Erythroblast (primary cell): ENCODE data around the gene BCL2L12.
"Not testable (repeated sequence)": the region's sequence is repeated elsewhere in the genome, so short reads cannot be mapped to it uniquely, and the experiment has no call there.

ENCODE experiments used
- GATA1 ChIP-seq: IDR thresholded peaks from 2 replicates; pipeline ENCODE4 v1.6.1; 2011; ENCODE audit warnings: low read depth, mild to moderate bottlenecking, control low read depth, low read length, moderate library complexity
- POLR2A ChIP-seq: IDR thresholded peaks from 2 replicates; pipeline ENCODE4 v1.6.1; 2011; ENCODE audit warnings: mild to moderate bottlenecking, low read length

- TF ChIP-seq POLR2A, GATA1: not testable (repeated sequence)
Observed at GRCh38 chr19:49617860-49618259, 47.9 kb upstream of the BCL2L12 start.
